Measurements from ENCODE around the gene HOPX.

DNA sequence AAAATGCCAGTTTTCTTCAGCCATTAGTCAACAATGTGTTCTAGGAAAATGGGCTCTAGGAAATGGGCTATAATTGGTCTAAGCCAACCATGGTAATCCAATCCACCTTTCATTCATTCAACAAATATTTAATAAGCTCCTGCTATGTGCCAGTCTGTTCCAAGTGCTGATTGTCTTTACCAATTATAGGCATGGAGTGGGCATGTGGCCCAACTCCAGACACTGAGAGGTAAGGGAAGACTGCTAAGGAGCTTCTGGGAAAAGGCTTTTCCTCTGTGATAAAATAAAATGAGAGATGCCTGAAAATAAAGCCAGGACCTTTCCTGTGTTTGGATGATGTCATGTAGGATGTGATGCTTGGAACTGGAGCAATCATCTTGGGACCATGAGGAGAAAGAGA, 43.3 kb downstream of the HOPX start:
- TF ChIP-seq, protein P1, sequence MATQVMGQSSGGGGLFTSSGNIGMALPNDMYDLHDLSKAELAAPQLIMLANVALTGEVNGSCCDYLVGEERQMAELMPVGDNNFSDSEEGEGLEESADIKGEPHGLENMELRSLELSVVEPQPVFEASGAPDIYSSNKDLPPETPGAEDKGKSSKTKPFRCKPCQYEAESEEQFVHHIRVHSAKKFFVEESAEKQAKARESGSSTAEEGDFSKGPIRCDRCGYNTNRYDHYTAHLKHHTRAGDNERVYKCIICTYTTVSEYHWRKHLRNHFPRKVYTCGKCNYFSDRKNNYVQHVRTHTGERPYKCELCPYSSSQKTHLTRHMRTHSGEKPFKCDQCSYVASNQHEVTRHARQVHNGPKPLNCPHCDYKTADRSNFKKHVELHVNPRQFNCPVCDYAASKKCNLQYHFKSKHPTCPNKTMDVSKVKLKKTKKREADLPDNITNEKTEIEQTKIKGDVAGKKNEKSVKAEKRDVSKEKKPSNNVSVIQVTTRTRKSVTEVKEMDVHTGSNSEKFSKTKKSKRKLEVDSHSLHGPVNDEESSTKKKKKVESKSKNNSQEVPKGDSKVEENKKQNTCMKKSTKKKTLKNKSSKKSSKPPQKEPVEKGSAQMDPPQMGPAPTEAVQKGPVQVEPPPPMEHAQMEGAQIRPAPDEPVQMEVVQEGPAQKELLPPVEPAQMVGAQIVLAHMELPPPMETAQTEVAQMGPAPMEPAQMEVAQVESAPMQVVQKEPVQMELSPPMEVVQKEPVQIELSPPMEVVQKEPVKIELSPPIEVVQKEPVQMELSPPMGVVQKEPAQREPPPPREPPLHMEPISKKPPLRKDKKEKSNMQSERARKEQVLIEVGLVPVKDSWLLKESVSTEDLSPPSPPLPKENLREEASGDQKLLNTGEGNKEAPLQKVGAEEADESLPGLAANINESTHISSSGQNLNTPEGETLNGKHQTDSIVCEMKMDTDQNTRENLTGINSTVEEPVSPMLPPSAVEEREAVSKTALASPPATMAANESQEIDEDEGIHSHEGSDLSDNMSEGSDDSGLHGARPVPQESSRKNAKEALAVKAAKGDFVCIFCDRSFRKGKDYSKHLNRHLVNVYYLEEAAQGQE (IDR thresholded peaks at IDR 0.05; ENCODE audit: insufficient read depth in 1 of 2, low read depth in 2 of 2, low read length in 2 of 2): no peak
- TF ChIP-seq TAF1 (IDR thresholded peaks at IDR 0.05; ENCODE audit: borderline replicate concordance, insufficient read depth, low read length) (no peak), SIN3A (IDR thresholded peaks at IDR 0.05; ENCODE audit: borderline replicate concordance, insufficient read depth, low read length) (no peak), POLR2AphosphoS5 (IDR thresholded peaks at IDR 0.05; ENCODE audit: low read depth, low read length) (no peak)
